SK-N-SH (cell line): ENCODE data around the gene LPP.

Source experiments
- CHD2 ChIP-seq: fragments of 150-350 bp; IDR thresholded peaks from 2 replicates; pipeline ENCODE4 v1.6.1; 2018; ENCODE audit warnings: low read length; ENCODE audit not compliant: partially characterized antibody
- CTCF ChIP-seq: fragments of 200-600 bp; sonication (generic); IDR thresholded peaks from 2 replicates; pipeline ENCODE4 v1.6.1; 2017; ENCODE audit warnings: antibody characterized with exemption, mild to moderate bottlenecking, moderate library complexity
- GATA2 ChIP-seq: sonication (generic); formaldehyde crosslinking; IDR thresholded peaks from 2 replicates; pipeline ENCODE4 v1.5.0; 2020; ENCODE audit warnings: mild to moderate bottlenecking, missing genetic modification reagents
- MAX ChIP-seq: IDR thresholded peaks from 2 replicates; pipeline ENCODE4 v1.4.0; 2012; ENCODE audit warnings: low read depth
- POLR2AphosphoS5 ChIP-seq: IDR thresholded peaks from 2 replicates; pipeline ENCODE4 v1.6.1; 2012; ENCODE audit warnings: low read depth, low read length
- RAD21 ChIP-seq: IDR thresholded peaks from 2 replicates; pipeline ENCODE4 v1.6.1; 2012; ENCODE audit warnings: mild to moderate bottlenecking, low read length
- REST ChIP-seq: IDR thresholded peaks from 2 replicates; pipeline ENCODE4 v1.6.1; 2012; ENCODE audit warnings: mild to moderate bottlenecking, low read depth, low read length, moderate library complexity
- RFX5 ChIP-seq: IDR thresholded peaks from 2 replicates; pipeline ENCODE4 v1.6.1; 2012; ENCODE audit warnings: mild to moderate bottlenecking, improper control_type of control experiment, low read length
- YY1 ChIP-seq: IDR thresholded peaks from 2 replicates; pipeline ENCODE4 v1.4.0; 2012; ENCODE audit warnings: low read depth, mild to moderate bottlenecking
- ZBTB33 ChIP-seq: IDR thresholded peaks from 2 replicates; pipeline ENCODE4 v1.4.0; 2012; ENCODE audit warnings: low read depth, borderline replicate concordance

- no peak for TF ChIP-seq GATA2 (CRISPR knock-in tag)
- peak; percentile 12; the same call in 1 of the 2 replicates for TF ChIP-seq CTCF
- TF ChIP-seq MAX: no peak
- no peak for TF ChIP-seq RFX5
- TF ChIP-seq POLR2AphosphoS5: no peak
- no peak for TF ChIP-seq CHD2
- TF ChIP-seq RAD21: no peak
- TF ChIP-seq YY1: no peak
- no peak for TF ChIP-seq REST
- no peak for TF ChIP-seq ZBTB33
Measured at GRCh38 chr3:188202358-188203138, 48.6 kb downstream of the LPP start.
